HepG2 (cell line): Measurements from ENCODE around the gene NFKB2.

Source experiments
- EP300 ChIP-seq, 3 experiments: sonication (generic) in 1 of 3; formaldehyde crosslinking in 1 of 3; IDR thresholded peaks; 2 replicates each; pipeline versions ENCODE4 v1.5.1 to v1.6.1; 2011 to 2020; ENCODE audit warnings: low read depth in 2 of 3, low read length in 2 of 3, borderline replicate concordance in 1 of 3, improper control_type of control experiment in 1 of 3, mild to moderate bottlenecking in 1 of 3, missing genetic modification reagents in 1 of 3, moderate library complexity in 1 of 3
- POLR2AphosphoS5 ChIP-seq: IDR thresholded peaks from 2 replicates; pipeline ENCODE4 v1.6.1; 2012; ENCODE audit warnings: low read depth, low read length
- RCOR2 ChIP-seq: IDR thresholded peaks from 2 replicates; pipeline ENCODE4 v1.6.1; 2016; ENCODE audit warnings: missing biosample characterization, missing genetic modification reagents
- TF ChIP-seq, protein P1 (sequence below): sonication (generic); formaldehyde crosslinking; IDR thresholded peaks from 2 replicates; pipeline ENCODE4 v1.5.0; 2020; ENCODE audit warnings: mild to moderate bottlenecking, missing genetic modification reagents, moderate library complexity
- TF ChIP-seq, protein P2 (sequence below): sonication (generic); formaldehyde crosslinking; IDR thresholded peaks from 2 replicates; pipeline ENCODE4 v1.5.1; 2020; ENCODE audit warnings: missing genetic modification reagents, mild to moderate bottlenecking, borderline replicate concordance
- TF ChIP-seq, protein P3 (sequence below), 2 experiments: sonication (generic) in 1 of 2; formaldehyde crosslinking in 1 of 2; IDR thresholded peaks; 2 replicates each; pipeline versions ENCODE4 v1.5.1 to v1.6.1; 2011 to 2020; ENCODE audit warnings: borderline replicate concordance in 1 of 2, low read depth in 1 of 2, low read length in 1 of 2, mild to moderate bottlenecking in 1 of 2, missing genetic modification reagents in 1 of 2, moderate library complexity in 1 of 2
- TF ChIP-seq, protein P4 (sequence below): sonication (generic); formaldehyde crosslinking; IDR thresholded peaks from 2 replicates; pipeline ENCODE4 v1.9.0; 2021; ENCODE audit warnings: missing genetic modification reagents, mild to moderate bottlenecking, borderline replicate concordance
- TF ChIP-seq, protein P5 (sequence below), 2 experiments: sonication (generic) in 1 of 2; formaldehyde crosslinking in 1 of 2; IDR thresholded peaks; 2 replicates each; pipeline versions ENCODE4 v1.6.1 to v1.9.0; 2014 to 2022; ENCODE audit warnings: antibody characterized with exemption in 1 of 2, borderline replicate concordance in 1 of 2, inconsistent platforms in 1 of 2, low read depth in 1 of 2, missing genetic modification reagents in 1 of 2

DNA sequence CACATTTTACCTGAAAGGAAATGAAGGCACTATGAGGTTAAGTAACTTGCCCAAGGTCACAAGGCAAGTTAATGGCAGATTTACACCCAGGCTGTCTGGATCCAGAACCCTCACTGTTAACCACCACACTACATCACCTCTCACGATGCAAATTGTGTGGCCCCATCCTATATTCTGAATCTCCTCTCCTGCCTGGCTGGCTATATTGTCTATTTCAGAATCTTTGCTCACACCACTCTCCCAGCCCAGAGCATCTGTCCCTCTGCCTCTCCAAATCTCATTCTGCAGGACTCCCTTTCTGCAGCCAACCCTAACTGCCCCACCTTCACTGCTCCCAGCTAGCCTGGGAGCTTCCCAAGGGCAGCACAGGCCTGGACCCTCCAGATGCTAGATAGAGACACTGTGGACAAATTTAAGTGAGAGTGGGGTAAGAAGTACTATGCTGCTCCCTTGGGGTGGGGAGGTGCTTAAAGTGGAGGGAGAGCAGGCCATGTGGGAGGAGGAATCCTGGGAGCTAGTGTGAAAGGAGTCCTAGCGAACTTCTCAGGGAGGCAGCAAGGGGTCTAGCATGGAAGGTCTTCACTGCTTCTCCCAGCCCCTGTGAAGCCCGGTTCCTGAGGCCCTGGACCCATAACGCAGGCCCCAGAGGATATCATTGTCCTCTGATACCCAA, 36.1 kb downstream of the NFKB2 start:
- TF ChIP-seq, protein P1, sequence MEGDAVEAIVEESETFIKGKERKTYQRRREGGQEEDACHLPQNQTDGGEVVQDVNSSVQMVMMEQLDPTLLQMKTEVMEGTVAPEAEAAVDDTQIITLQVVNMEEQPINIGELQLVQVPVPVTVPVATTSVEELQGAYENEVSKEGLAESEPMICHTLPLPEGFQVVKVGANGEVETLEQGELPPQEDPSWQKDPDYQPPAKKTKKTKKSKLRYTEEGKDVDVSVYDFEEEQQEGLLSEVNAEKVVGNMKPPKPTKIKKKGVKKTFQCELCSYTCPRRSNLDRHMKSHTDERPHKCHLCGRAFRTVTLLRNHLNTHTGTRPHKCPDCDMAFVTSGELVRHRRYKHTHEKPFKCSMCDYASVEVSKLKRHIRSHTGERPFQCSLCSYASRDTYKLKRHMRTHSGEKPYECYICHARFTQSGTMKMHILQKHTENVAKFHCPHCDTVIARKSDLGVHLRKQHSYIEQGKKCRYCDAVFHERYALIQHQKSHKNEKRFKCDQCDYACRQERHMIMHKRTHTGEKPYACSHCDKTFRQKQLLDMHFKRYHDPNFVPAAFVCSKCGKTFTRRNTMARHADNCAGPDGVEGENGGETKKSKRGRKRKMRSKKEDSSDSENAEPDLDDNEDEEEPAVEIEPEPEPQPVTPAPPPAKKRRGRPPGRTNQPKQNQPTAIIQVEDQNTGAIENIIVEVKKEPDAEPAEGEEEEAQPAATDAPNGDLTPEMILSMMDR (CRISPR knock-in tag): no peak
- no peak for TF ChIP-seq RCOR2 (CRISPR knock-in tag)
- TF ChIP-seq, protein P2, sequence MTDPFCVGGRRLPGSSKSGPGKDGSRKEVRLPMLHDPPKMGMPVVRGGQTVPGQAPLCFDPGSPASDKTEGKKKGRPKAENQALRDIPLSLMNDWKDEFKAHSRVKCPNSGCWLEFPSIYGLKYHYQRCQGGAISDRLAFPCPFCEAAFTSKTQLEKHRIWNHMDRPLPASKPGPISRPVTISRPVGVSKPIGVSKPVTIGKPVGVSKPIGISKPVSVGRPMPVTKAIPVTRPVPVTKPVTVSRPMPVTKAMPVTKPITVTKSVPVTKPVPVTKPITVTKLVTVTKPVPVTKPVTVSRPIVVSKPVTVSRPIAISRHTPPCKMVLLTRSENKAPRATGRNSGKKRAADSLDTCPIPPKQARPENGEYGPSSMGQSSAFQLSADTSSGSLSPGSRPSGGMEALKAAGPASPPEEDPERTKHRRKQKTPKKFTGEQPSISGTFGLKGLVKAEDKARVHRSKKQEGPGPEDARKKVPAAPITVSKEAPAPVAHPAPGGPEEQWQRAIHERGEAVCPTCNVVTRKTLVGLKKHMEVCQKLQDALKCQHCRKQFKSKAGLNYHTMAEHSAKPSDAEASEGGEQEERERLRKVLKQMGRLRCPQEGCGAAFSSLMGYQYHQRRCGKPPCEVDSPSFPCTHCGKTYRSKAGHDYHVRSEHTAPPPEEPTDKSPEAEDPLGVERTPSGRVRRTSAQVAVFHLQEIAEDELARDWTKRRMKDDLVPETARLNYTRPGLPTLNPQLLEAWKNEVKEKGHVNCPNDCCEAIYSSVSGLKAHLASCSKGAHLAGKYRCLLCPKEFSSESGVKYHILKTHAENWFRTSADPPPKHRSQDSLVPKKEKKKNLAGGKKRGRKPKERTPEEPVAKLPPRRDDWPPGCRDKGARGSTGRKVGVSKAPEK (CRISPR knock-in tag): no peak
- TF ChIP-seq, protein P3, sequence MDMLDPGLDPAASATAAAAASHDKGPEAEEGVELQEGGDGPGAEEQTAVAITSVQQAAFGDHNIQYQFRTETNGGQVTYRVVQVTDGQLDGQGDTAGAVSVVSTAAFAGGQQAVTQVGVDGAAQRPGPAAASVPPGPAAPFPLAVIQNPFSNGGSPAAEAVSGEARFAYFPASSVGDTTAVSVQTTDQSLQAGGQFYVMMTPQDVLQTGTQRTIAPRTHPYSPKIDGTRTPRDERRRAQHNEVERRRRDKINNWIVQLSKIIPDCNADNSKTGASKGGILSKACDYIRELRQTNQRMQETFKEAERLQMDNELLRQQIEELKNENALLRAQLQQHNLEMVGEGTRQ (IDR thresholded peaks at IDR 0.05; ENCODE audit: low read depth, low read length): no peak
- TF ChIP-seq, protein P3 (CRISPR knock-in tag; IDR thresholded peaks at IDR 0.05; ENCODE audit: borderline replicate concordance): no peak
- no peak for TF ChIP-seq POLR2AphosphoS5
- TF ChIP-seq, protein P4, sequence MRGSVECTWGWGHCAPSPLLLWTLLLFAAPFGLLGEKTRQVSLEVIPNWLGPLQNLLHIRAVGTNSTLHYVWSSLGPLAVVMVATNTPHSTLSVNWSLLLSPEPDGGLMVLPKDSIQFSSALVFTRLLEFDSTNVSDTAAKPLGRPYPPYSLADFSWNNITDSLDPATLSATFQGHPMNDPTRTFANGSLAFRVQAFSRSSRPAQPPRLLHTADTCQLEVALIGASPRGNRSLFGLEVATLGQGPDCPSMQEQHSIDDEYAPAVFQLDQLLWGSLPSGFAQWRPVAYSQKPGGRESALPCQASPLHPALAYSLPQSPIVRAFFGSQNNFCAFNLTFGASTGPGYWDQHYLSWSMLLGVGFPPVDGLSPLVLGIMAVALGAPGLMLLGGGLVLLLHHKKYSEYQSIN (CRISPR knock-in tag): no peak
- TF ChIP-seq, protein P5, sequence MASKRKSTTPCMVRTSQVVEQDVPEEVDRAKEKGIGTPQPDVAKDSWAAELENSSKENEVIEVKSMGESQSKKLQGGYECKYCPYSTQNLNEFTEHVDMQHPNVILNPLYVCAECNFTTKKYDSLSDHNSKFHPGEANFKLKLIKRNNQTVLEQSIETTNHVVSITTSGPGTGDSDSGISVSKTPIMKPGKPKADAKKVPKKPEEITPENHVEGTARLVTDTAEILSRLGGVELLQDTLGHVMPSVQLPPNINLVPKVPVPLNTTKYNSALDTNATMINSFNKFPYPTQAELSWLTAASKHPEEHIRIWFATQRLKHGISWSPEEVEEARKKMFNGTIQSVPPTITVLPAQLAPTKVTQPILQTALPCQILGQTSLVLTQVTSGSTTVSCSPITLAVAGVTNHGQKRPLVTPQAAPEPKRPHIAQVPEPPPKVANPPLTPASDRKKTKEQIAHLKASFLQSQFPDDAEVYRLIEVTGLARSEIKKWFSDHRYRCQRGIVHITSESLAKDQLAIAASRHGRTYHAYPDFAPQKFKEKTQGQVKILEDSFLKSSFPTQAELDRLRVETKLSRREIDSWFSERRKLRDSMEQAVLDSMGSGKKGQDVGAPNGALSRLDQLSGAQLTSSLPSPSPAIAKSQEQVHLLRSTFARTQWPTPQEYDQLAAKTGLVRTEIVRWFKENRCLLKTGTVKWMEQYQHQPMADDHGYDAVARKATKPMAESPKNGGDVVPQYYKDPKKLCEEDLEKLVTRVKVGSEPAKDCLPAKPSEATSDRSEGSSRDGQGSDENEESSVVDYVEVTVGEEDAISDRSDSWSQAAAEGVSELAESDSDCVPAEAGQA (IDR thresholded peaks at IDR 0.05; ENCODE audit: low read depth): no peak
- TF ChIP-seq, protein P5 (CRISPR knock-in tag; IDR thresholded peaks at IDR 0.05; ENCODE audit: borderline replicate concordance): no peak
- TF ChIP-seq EP300 (IDR thresholded peaks at IDR 0.05; ENCODE audit: low read depth in 2 of 2, low read length in 2 of 2): no peak
- no peak for TF ChIP-seq EP300 (CRISPR knock-in tag; IDR thresholded peaks at IDR 0.05; ENCODE audit: borderline replicate concordance)
